NCI-H146 treated with DMSO at 0.1 percent for 48 hours (cell line): Measurements from ENCODE around the gene VWA2.

Experiments
- DNase-seq: peaks from one replicate; lab custom pipeline; 2025; ENCODE audit not compliant: unreplicated experiment; lab: John Stamatoyannopoulos, UW

Gene VWA2, protein sequence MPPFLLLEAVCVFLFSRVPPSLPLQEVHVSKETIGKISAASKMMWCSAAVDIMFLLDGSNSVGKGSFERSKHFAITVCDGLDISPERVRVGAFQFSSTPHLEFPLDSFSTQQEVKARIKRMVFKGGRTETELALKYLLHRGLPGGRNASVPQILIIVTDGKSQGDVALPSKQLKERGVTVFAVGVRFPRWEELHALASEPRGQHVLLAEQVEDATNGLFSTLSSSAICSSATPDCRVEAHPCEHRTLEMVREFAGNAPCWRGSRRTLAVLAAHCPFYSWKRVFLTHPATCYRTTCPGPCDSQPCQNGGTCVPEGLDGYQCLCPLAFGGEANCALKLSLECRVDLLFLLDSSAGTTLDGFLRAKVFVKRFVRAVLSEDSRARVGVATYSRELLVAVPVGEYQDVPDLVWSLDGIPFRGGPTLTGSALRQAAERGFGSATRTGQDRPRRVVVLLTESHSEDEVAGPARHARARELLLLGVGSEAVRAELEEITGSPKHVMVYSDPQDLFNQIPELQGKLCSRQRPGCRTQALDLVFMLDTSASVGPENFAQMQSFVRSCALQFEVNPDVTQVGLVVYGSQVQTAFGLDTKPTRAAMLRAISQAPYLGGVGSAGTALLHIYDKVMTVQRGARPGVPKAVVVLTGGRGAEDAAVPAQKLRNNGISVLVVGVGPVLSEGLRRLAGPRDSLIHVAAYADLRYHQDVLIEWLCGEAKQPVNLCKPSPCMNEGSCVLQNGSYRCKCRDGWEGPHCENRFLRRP

GRCh38 chr10:114239117-114239993 is at the start of gene VWA2:
TSS of gene VWA2 (plus strand) at chr10:114239254. CDS start at chr10:114248714, 9,460 bp downstream.
- peak; percentile 63 for DNase-seq

- DNase-seq = no peak
Measured at GRCh38 chr10:114189700-114190099, 49.4 kb upstream of the VWA2 start.

GRCh38 chr10:114195079-114195478 is 44.0 kb upstream of the VWA2 start:
- DNase-seq = no peak

GRCh38 chr10:114199239-114199638 is 39.8 kb upstream of the VWA2 start:
- DNase-seq = no peak

GRCh38 chr10:114202812-114203211 is 36.2 kb upstream of the VWA2 start:
- no peak for DNase-seq

GRCh38 chr10:114206902-114207301 is 32.2 kb upstream of the VWA2 start:
- no peak for DNase-seq

GRCh38 chr10:114207349-114207748 is 31.7 kb upstream of the VWA2 start:
- no peak for DNase-seq

GRCh38 chr10:114208351-114208750 is 30.7 kb upstream of the VWA2 start:
- no peak for DNase-seq

DNA sequence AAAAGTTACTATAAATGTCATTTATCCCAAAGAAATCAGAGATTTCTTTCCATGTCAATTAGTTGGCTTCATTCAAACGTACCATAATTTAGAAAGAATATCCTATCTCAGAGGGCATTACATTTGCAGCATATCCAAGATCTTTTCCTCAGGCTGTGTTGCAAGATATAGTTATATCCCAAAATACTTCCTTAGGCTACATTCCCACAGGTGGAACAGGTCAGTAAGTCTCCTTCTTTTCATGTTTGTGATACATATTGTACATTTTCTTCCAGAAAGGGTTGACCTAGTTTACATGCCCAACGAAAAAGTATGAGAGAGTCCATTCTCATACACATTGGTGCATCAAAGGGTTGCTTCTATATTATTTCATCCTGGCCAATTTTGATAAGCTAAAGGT is 26.9 kb upstream of the VWA2 start:
- DNase-seq = no peak

- DNase-seq = no peak
Measured at GRCh38 chr10:114215033-114215432, 24.0 kb upstream of the VWA2 start.

DNA sequence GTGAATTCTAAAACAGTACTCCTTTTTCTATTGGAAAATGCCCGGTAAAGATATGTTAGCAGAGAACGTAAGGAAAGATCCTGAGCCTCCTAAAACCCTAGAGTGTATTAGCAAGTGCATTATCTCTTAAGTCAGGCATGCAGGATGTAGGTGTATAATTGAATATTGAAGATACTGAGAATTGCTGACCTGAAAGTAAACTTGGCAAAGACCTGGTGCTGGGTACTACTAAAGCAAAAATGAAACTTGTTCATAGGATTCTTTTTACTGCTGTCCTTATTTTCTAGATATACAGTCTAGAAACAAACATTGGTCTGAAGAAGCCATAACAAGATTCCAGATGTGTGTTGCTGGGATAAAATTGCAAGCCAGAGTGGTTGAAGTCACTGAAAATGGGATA is 18.8 kb upstream of the VWA2 start:
- DNase-seq = no peak

GRCh38 chr10:114221235-114221634 is 17.8 kb upstream of the VWA2 start:
- no peak for DNase-seq

- no peak for DNase-seq
Measured at GRCh38 chr10:114223066-114223465, 16.0 kb upstream of the VWA2 start.

DNA sequence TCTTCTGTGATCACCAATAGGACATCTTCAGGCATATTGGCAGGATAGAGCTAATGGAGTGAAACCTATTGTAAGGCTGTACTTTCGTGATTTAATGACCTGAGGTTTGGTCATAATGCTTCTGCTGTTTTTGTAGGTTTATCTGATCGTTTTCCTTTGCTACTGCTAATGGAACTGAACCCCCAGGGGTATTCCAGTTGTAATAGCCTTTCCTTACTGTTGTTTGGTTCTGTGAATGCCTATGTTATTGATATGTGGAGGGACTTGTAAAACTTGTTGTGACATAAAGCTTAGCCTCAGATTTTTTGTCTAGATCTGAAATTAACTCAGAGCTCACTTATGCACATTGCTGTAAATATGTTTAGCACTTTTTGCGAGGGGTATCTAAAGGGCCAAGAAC is 10.9 kb upstream of the VWA2 start:
- no peak for DNase-seq

DNA sequence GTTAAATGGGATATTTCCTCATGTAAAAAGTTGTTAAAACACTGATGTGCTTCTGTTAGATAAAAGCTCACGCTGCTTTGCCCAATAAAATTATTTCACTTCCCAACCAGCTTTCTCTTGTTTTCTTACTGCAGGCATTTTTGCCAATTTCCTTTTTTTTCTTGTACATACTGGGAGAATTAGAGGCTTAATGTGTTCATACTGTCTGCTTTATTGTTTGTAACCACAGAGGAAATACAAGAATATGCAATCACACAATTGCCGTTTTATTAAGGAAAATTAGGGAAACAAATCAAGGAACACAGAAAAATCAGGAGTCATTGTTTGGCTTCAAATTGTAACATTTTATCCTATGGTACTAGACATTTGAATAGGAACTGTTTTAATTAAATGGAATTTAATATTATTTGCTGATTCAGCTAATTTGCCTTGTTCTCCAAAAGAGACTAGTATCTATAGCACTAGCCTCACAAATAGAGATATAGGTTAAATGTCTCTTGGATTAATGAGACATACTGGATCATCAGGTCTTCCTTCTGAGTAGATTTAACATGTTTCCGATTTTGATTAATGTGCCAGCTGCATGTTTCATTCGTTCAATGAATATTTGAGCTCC is 6.4 kb upstream of the VWA2 start:
- no peak for DNase-seq

GRCh38 chr10:114233482-114233881 is 5.6 kb upstream of the VWA2 start:
- DNase-seq = no peak

DNA sequence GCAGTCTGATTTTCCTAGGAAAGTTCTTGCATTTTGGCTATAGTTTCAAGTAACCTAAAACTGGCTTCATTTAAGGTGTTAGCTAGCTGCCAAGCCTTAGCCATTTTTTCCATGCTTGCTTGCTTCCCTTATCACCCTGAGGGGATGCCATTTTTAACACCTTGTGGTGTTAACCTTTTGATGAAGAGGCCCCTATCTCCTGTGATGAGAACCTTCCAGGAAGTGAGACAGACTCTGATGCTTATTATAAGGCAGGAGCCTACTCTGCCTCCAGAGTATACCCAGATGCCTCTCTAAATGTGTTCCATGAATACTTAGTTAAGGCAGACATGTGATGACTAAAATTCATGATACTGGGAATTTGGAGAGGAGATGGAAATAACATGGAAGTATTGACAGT is 4.9 kb upstream of the VWA2 start:
- DNase-seq = no peak

DNA sequence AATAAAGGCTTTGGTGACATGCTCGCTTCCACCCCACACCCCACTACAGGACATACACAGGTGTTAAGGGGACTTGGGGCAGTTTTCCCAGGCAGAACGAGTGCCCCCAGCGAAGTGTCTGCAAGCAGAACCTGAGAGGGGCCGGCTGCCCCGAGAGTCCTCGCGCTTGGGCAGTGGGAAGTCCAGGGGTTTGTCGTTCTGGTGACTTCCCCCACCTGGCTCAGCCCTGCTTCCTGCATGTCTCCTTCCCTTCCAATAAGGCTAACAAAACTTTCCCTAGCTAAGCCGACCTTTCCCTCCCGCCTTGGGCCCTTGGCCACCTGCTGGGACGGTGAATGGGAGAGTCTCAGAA is 916 bp downstream of the VWA2 start:
- no peak for DNase-seq

DNA sequence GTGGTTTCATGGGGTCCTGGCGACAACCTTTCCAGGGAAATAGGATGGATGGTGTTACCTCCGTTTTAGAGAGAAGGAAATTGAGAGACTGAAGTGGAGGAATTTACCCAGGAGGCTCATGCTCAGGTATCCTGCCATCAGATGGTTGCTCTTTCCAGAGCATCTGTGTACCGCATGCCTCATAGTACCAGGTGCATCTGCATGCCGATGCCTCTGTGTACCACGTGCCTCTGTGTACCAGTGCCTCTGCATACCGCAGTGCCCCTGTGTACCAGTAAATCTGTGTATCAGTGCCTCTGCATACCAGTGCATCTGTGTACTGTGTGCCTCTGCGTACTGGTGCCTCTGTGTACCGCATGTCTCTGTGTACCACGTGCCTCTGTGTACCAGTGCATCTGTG is 3.2 kb downstream of the VWA2 start:
- no peak for DNase-seq

- DNase-seq = no peak
Measured at GRCh38 chr10:114243661-114244060, 4.6 kb downstream of the VWA2 start.

- no peak for DNase-seq
Measured at GRCh38 chr10:114244126-114244525, 5.1 kb downstream of the VWA2 start.
